Measurements from ENCODE around the gene OR2V1.

DNA sequence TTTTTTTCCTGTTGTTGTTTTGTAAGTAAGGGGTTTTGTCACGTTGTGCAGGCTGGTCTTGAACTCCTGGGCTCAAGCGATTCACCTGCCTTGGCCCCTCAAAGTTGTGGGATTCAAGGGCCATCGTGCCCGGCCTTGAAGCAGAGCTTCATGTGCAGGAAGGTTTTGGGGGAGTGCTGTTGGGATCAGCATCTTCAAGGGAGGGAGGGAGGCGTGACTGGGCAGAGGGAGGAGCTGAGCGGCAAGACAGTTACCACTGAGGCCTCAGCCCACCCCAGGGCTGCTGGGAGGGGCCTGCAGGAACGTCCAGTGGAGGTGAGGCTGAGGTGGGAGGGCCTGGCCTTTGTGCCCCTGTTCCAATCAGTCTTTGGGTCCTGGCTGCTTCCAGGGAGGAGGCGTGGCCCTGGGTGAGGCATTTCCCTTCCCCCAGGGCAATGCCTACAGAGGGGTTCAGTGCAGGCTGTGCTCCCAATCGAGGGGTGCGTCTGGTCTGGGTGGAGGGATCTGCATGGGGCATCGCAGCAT is 21.4 kb downstream of the OR2V1 start:
- TF ChIP-seq POLR2A (IDR thresholded peaks at IDR 0.05), result no peak
- TF ChIP-seq, protein P1, sequence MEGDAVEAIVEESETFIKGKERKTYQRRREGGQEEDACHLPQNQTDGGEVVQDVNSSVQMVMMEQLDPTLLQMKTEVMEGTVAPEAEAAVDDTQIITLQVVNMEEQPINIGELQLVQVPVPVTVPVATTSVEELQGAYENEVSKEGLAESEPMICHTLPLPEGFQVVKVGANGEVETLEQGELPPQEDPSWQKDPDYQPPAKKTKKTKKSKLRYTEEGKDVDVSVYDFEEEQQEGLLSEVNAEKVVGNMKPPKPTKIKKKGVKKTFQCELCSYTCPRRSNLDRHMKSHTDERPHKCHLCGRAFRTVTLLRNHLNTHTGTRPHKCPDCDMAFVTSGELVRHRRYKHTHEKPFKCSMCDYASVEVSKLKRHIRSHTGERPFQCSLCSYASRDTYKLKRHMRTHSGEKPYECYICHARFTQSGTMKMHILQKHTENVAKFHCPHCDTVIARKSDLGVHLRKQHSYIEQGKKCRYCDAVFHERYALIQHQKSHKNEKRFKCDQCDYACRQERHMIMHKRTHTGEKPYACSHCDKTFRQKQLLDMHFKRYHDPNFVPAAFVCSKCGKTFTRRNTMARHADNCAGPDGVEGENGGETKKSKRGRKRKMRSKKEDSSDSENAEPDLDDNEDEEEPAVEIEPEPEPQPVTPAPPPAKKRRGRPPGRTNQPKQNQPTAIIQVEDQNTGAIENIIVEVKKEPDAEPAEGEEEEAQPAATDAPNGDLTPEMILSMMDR (IDR thresholded peaks at IDR 0.05), result no peak

Data from testis (tissue), 2 donors.